Measurements from ENCODE around the gene YAE1.

Gene YAE1

DNA sequence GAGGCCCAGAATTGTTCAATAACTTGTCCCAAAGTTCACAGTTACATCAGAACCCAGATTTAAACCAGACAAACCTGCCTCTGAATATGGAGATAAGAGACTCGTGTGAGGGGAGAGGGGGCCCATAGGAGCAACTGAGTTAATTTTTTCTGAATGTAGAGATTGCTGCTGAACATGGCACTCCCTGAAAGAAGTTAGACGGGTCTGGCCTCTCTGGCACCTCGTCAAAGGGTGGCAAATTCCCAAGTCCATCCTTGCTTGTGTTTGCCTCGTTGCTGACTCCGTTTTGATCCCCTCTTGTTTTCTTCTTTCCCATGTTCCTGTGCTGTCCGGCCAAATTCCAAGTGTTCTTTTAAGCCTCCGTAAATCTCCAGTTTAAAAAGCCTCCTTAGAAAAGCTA, 35.2 kb upstream of the YAE1 start:
- H3K9me3 ChIP-seq (ENCODE audit: low read length): no peaks in the 10 kb centered on the region
- no peaks in the 10 kb centered on the region for H4K20me1 ChIP-seq (ENCODE audit: insufficient read depth, low read length)
- H3K27me3 ChIP-seq (ENCODE audit: insufficient read depth, low read length): no peaks in the 10 kb centered on the region
- H3K9me2 ChIP-seq (ENCODE audit: low read depth, low read length): no peaks in the 10 kb centered on the region
- no peak for TF ChIP-seq EZH2 (IDR thresholded peaks at IDR 0.05; ENCODE audit: borderline replicate concordance, low read length)
- TF ChIP-seq CTCF (IDR thresholded peaks at IDR 0.05; ENCODE audit: low read length): no peak
- no peak overlapping the region for H3K4me3 ChIP-seq (ENCODE audit: low read depth, low read length, poor library complexity, severe bottlenecking)
- no peak overlapping the region for H2AFZ ChIP-seq (ENCODE audit: low read length)
- no peak overlapping the region for H3K4me2 ChIP-seq (ENCODE audit: low read length)
- no peak overlapping the region for H3K27ac ChIP-seq (ENCODE audit: low read depth, low read length, poor library complexity, severe bottlenecking)
- H3F3A ChIP-seq (ENCODE audit: insufficient read depth, low read length): no peaks in the 10 kb centered on the region
- no peaks in the 10 kb centered on the region for H3K79me2 ChIP-seq (ENCODE audit: insufficient read depth, low read length)
- no peaks in the 10 kb centered on the region for H3K36me3 ChIP-seq (ENCODE audit: insufficient read depth, low read length)
- no peak overlapping the region for H3K9ac ChIP-seq (ENCODE audit: low read length)
- H3K4me1 ChIP-seq (ENCODE audit: insufficient read depth, low read length, severe bottlenecking): no peaks in the 10 kb centered on the region

DNA sequence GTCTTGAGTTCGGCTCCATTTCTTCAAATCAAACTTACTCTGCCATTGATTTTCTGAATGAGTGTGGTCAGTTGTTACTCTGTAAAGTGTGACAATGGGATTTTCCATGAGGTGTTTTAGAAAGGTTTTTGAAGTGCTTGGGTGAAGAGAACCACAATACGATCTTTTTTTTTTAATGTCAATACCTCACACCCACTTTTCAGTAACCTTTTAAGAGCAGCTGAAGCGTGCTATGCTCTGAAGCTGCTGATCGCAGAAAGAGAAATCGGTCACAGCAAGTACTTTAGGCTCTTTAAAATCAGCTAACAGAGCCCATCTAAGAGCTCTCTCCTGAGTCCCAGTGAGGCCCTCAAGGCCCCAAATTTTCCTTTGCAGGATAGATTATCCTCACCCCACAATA, 34.4 kb upstream of the YAE1 start:
- Histone ChIP-seq H3K36me3 (ENCODE audit: insufficient read depth, low read length) (no peaks in the 10 kb centered on the region), H3K79me2 (ENCODE audit: insufficient read depth, low read length) (no peaks in the 10 kb centered on the region), H3K4me1 (ENCODE audit: insufficient read depth, low read length, severe bottlenecking) (no peaks in the 10 kb centered on the region), H3K9me2 (ENCODE audit: low read depth, low read length) (no peaks in the 10 kb centered on the region), H3K27ac (ENCODE audit: low read depth, low read length, poor library complexity, severe bottlenecking) (no peak overlapping the region), H3K9me3 (ENCODE audit: low read length) (no peaks in the 10 kb centered on the region), H3K4me3 (ENCODE audit: low read depth, low read length, poor library complexity, severe bottlenecking) (no peak overlapping the region), H2AFZ (ENCODE audit: low read length) (no peak overlapping the region), H3F3A (ENCODE audit: insufficient read depth, low read length) (no peaks in the 10 kb centered on the region), H3K4me2 (ENCODE audit: low read length) (no peak overlapping the region), H3K27me3 (ENCODE audit: insufficient read depth, low read length) (no peaks in the 10 kb centered on the region), H3K9ac (ENCODE audit: low read length) (no peak overlapping the region), H4K20me1 (ENCODE audit: insufficient read depth, low read length) (no peaks in the 10 kb centered on the region)
- TF ChIP-seq EZH2 (IDR thresholded peaks at IDR 0.05; ENCODE audit: borderline replicate concordance, low read length) (no peak), CTCF (IDR thresholded peaks at IDR 0.05; ENCODE audit: low read length) (no peak)

DNA sequence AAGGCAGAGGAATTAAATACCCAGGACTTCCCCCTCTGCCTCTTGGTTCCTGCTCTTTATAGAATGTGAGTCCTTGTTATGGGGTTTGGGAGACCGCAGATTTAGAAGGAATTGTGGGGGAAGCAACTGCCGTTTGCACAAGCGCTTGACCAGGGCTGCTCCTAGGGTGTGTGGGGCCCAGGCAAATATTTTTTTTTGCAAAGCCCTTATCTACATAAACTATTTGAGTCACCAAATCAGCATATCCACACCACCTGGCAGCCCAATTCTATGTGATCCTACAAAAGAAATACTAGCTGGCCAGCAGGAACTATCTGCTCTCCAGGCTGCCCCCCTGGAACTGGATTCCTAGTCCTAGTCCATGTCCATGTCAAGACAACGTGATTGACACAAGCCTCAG, 33.4 kb upstream of the YAE1 start:
- Histone ChIP-seq H3K4me2 (ENCODE audit: low read length) (no peak overlapping the region), H3K27ac (ENCODE audit: low read depth, low read length, poor library complexity, severe bottlenecking) (no peak overlapping the region), H3K9ac (ENCODE audit: low read length) (no peak overlapping the region), H3K4me1 (ENCODE audit: insufficient read depth, low read length, severe bottlenecking) (no peaks in the 10 kb centered on the region), H3K9me2 (ENCODE audit: low read depth, low read length) (no peaks in the 10 kb centered on the region), H4K20me1 (ENCODE audit: insufficient read depth, low read length) (no peaks in the 10 kb centered on the region), H3K27me3 (ENCODE audit: insufficient read depth, low read length) (no peaks in the 10 kb centered on the region), H3K4me3 (ENCODE audit: low read depth, low read length, poor library complexity, severe bottlenecking) (no peak overlapping the region), H3F3A (ENCODE audit: insufficient read depth, low read length) (no peaks in the 10 kb centered on the region), H3K79me2 (ENCODE audit: insufficient read depth, low read length) (no peaks in the 10 kb centered on the region), H3K36me3 (ENCODE audit: insufficient read depth, low read length) (no peaks in the 10 kb centered on the region), H3K9me3 (ENCODE audit: low read length) (no peaks in the 10 kb centered on the region), H2AFZ (ENCODE audit: low read length) (no peak overlapping the region)
- TF ChIP-seq EZH2 (IDR thresholded peaks at IDR 0.05; ENCODE audit: borderline replicate concordance, low read length): no peak
- no peak for TF ChIP-seq CTCF (IDR thresholded peaks at IDR 0.05; ENCODE audit: low read length)
